ENCODE measurements around the gene SULT1C4.

Gene SULT1C4

DNA sequence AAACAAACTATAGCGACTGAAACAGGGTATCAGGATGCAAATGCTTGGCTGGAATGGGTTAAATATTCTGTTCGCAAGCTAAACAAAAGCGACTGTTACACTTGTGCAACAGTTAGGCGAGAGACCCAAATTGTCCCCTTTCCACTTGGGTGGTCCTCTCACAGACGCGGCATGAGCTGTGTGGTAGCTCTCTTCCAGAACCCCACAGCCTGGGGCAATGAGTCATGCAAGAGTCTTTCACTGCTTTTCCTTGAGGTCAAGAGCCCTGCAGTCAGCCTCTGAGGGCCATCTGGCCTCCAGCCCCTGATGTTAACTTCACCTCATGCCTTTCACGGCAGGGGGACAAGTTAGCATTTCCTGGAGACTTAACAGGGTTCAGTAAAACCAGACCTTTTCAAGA, 25.7 kb downstream of the SULT1C4 start:
- no peaks in the 10 kb centered on the region for H3K27me3 ChIP-seq (ENCODE audit: insufficient read depth, insufficient read length)
- no peak overlapping the region for H3K9ac ChIP-seq (ENCODE audit: insufficient read length, low read depth)
- H3K4me1 ChIP-seq (ENCODE audit: insufficient read depth, insufficient read length): no peaks in the 10 kb centered on the region
- TF ChIP-seq ZNF274 (IDR thresholded peaks at IDR 0.05; ENCODE audit: low read depth, low read length) (no peak), YY1 (IDR thresholded peaks at IDR 0.05; ENCODE audit: insufficient read depth, insufficient read length) (no peak), SUZ12 (IDR thresholded peaks at IDR 0.05; ENCODE audit: extremely low read depth, insufficient read depth, insufficient read length) (no peak)
- no peak overlapping the region for H3K4me3 ChIP-seq (ENCODE audit: insufficient read length, low read depth)
- peak; percentile 84 for DNase-seq (ENCODE audit: low read depth, low spot score)
- H3K36me3 ChIP-seq (ENCODE audit: insufficient read depth, insufficient read length, low read length): no peaks in the 10 kb centered on the region
- peaks cover 83% of the 10 kb centered on the region for H3K9me3 ChIP-seq (ENCODE audit: insufficient read depth, low read length)

DNA sequence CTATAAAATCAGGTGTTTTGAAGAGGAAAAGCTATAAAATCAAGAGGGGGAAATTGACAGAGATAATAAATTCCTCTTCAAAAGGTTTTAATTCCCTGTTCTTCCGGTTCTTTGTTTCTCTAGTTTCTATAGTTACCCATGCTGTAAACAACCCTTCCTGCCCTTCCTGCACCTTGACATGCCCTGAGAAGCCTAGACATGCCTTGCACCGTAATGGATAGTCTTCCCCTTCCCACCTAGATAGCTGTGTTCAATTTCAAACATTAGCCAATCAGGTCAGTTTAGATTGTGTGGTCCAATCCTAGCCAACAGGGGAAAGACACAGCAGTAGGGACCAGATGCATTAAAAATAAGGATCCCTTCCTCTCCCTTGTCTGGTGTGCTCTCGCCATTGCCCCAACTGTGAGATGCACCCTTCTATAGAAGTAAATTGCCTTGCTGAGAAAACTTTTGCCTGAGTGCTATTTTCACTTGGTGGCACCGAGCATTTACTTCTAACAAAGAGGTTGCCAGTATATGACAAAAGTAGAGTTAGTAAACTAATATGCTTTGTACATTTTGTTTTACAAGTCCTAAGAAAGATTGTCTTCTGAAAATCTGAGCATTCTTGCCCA, 27.1 kb downstream of the SULT1C4 start:
- TF ChIP-seq SUZ12 (IDR thresholded peaks at IDR 0.05; ENCODE audit: extremely low read depth, insufficient read depth, insufficient read length) (no peak), YY1 (IDR thresholded peaks at IDR 0.05; ENCODE audit: insufficient read depth, insufficient read length) (no peak), ZNF274 (IDR thresholded peaks at IDR 0.05; ENCODE audit: low read depth, low read length) (no peak)
- no peaks in the 10 kb centered on the region for H3K27me3 ChIP-seq (ENCODE audit: insufficient read depth, insufficient read length)

DNA sequence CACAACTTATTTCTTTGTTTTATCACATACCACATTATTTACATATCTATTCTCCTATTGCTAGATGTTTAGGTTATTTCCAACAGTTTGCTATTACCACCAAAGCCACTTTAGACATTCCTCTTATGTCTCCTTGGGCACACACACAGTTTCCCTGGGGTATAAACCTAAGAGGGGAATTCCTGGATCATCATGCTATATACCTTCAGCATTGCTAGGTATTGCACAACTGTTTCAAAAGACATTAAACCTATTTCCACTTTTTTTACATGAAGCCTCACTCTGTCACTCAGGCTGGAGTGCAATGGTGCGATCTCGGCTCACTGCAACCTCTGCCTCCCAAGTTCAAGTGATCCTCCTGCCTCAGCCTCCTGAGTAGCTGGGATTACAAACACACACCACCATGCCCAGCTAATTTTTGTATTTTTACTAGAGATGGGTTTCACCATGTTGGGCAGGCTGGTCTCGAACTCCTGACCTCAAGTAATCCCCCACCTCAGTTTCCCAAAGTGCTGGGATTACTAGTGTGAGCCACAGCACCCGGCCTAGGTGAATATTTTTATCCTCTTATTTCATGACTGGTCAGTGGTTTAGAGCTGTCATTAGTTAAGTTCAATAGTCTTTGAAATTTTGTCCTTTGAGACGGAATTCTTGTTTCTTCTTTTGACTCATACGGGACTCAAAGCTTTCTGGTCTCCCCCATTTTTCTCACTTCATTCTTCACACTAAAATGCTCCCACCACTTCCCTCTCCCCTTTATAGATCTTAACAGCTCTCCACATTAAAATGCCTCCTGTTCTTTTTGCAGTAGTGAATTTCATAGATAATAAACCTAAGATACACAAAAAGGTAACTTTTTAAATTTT, 30.3 kb downstream of the SULT1C4 start:
- H3K9ac ChIP-seq (ENCODE audit: insufficient read length, low read depth): no peak overlapping the region
- H3K27me3 ChIP-seq (ENCODE audit: insufficient read depth, insufficient read length): no peaks in the 10 kb centered on the region
- H3K36me3 ChIP-seq (ENCODE audit: insufficient read depth, insufficient read length, low read length): no peaks in the 10 kb centered on the region
- no peak overlapping the region for H3K4me3 ChIP-seq (ENCODE audit: insufficient read length, low read depth)
- no peak for DNase-seq (ENCODE audit: low read depth, low spot score)
- TF ChIP-seq SUZ12 (IDR thresholded peaks at IDR 0.05; ENCODE audit: extremely low read depth, insufficient read depth, insufficient read length): no peak
- no peak for TF ChIP-seq ZNF274 (IDR thresholded peaks at IDR 0.05; ENCODE audit: low read depth, low read length)
- no peak for TF ChIP-seq YY1 (IDR thresholded peaks at IDR 0.05; ENCODE audit: insufficient read depth, insufficient read length)
- H3K9me3 ChIP-seq (ENCODE audit: insufficient read depth, low read length): peaks cover 50% of the 10 kb centered on the region
- H3K4me1 ChIP-seq (ENCODE audit: insufficient read depth, insufficient read length): no peaks in the 10 kb centered on the region

More for the DNA sequence above, 27.1 kb downstream of the SULT1C4 start:
- Histone ChIP-seq H3K9me3 (ENCODE audit: insufficient read depth, low read length) (peaks cover 81% of the 10 kb centered on the region), H3K4me1 (ENCODE audit: insufficient read depth, insufficient read length) (no peaks in the 10 kb centered on the region), H3K4me3 (ENCODE audit: insufficient read length, low read depth) (no peak overlapping the region), H3K9ac (ENCODE audit: insufficient read length, low read depth) (no peak overlapping the region), H3K36me3 (ENCODE audit: insufficient read depth, insufficient read length, low read length) (no peaks in the 10 kb centered on the region)
- DNase-seq (ENCODE audit: low read depth, low spot score): no peak

DNA sequence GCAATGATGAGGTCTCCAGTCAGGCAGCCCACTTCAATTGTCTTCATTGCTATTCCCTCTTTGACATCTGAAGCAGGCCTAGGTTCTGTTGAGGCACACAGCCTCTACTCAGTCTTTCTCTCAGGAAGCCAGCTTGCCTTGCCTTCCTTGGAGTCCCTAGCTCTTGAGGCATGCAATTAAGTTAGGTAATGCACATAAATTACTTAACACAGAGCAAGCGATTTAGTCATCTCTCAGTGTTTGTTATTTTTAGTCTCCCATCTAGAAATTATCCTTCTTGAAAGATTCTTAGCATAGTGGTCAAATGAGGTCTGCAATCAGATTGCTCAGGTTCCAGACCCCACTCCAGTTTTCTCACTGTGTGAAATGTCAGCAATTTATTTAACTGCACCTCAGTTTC, 32.0 kb downstream of the SULT1C4 start:
- no peak overlapping the region for H3K4me3 ChIP-seq (ENCODE audit: insufficient read length, low read depth)
- H3K9ac ChIP-seq (ENCODE audit: insufficient read length, low read depth): no peak overlapping the region
- TF ChIP-seq ZNF274 (IDR thresholded peaks at IDR 0.05; ENCODE audit: low read depth, low read length) (no peak), YY1 (IDR thresholded peaks at IDR 0.05; ENCODE audit: insufficient read depth, insufficient read length) (no peak), SUZ12 (IDR thresholded peaks at IDR 0.05; ENCODE audit: extremely low read depth, insufficient read depth, insufficient read length) (no peak)
- H3K9me3 ChIP-seq (ENCODE audit: insufficient read depth, low read length): peaks cover 39% of the 10 kb centered on the region
- no peaks in the 10 kb centered on the region for H3K36me3 ChIP-seq (ENCODE audit: insufficient read depth, insufficient read length, low read length)
- no peaks in the 10 kb centered on the region for H3K27me3 ChIP-seq (ENCODE audit: insufficient read depth, insufficient read length)
- H3K4me1 ChIP-seq (ENCODE audit: insufficient read depth, insufficient read length): no peaks in the 10 kb centered on the region
- DNase-seq (ENCODE audit: low read depth, low spot score): no peak

DNA sequence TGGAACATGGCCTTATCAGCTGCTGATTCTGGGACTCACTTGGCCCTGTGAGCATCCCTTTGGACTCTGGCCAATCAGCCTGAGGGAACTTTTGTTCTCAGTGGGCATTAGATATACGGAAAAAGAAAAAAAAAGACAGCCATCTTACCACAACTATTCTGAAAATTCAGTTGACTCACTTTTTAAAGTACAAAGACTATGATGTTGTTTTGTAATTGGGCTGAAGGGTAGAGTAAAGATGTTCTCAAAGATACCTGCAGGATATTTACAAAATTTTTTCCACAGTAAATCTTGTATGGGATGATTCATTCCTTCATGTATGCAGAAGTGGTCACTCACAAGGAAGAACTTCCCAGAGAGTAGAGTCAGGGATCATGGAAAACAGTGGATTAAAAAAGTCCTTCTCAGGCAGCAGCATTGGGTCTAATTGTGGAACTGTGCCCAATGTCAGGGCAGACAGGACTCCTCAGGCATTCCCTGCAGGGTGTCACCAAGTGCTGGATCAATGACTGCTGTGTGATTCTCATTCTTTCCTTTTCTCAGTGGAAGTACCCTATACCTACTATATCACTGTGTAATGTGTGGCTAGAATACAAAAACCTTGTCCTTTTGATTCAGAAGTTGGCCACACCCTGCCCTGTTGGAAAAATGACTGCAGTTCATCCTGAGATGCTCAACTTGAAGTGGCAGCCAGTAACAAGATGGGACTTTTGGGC, 35.4 kb downstream of the SULT1C4 start:
- no peak for TF ChIP-seq YY1 (IDR thresholded peaks at IDR 0.05; ENCODE audit: insufficient read depth, insufficient read length)
- no peak for TF ChIP-seq ZNF274 (IDR thresholded peaks at IDR 0.05; ENCODE audit: low read depth, low read length)
- TF ChIP-seq SUZ12 (IDR thresholded peaks at IDR 0.05; ENCODE audit: extremely low read depth, insufficient read depth, insufficient read length): no peak
- H3K4me3 ChIP-seq (ENCODE audit: insufficient read length, low read depth): no peak overlapping the region
- no peak overlapping the region for H3K9ac ChIP-seq (ENCODE audit: insufficient read length, low read depth)
- no peaks in the 10 kb centered on the region for H3K4me1 ChIP-seq (ENCODE audit: insufficient read depth, insufficient read length)
- no peaks in the 10 kb centered on the region for H3K36me3 ChIP-seq (ENCODE audit: insufficient read depth, insufficient read length, low read length)
- no peak for DNase-seq (ENCODE audit: low read depth, low spot score)
- peaks cover 12% of the 10 kb centered on the region for H3K9me3 ChIP-seq (ENCODE audit: insufficient read depth, low read length)
- H3K27me3 ChIP-seq (ENCODE audit: insufficient read depth, insufficient read length): no peaks in the 10 kb centered on the region

DNA sequence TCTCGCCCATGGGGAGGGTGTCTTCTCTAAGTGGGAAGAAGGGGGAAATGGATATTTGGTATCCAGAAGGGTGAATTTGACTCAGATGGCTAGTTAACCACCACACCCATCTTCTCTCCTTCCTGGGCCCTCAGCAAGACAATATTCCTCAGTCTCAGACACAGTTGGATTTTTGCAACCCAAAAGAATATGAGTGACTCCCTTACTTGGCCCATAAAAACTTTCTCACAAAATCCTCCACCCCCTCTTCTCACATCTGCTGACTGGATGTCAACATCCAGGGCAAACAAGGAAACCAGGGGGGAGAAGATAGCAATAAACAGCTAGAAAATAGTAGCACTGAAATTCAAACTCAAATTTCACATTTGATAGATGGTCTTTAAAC, 35.9 kb downstream of the SULT1C4 start:
- Histone ChIP-seq H3K9me3 (ENCODE audit: insufficient read depth, low read length) (peaks cover 11% of the 10 kb centered on the region), H3K4me1 (ENCODE audit: insufficient read depth, insufficient read length) (no peaks in the 10 kb centered on the region), H3K9ac (ENCODE audit: insufficient read length, low read depth) (no peak overlapping the region), H3K4me3 (ENCODE audit: insufficient read length, low read depth) (no peak overlapping the region), H3K27me3 (ENCODE audit: insufficient read depth, insufficient read length) (no peaks in the 10 kb centered on the region), H3K36me3 (ENCODE audit: insufficient read depth, insufficient read length, low read length) (no peaks in the 10 kb centered on the region)
- TF ChIP-seq ZNF274 (IDR thresholded peaks at IDR 0.05; ENCODE audit: low read depth, low read length) (no peak), SUZ12 (IDR thresholded peaks at IDR 0.05; ENCODE audit: extremely low read depth, insufficient read depth, insufficient read length) (no peak)
- no peak for DNase-seq (ENCODE audit: low read depth, low spot score)
